CD4-positive, CD25-positive, alpha-beta regulatory T cell (primary cell): ENCODE results near the gene IL5RA. TPM values are rescaled to one million over a fixed set of nuclear protein-coding genes. Genes with fewer than 3 reads are reported as not detected.
A peak's percentile ranks its signal among the peaks of the same experiment; 100 is the strongest.

Source experiments
- ATAC-seq, 2 donors: fragments of 150-1000 bp; cut with Tn5 transposase; one replicate each; pipeline ENCODE4 v1.10.0; 2021; ENCODE audit warnings: low read depth in 2 of 2, moderate number of reproducible peaks in 2 of 2, moderate library complexity in 1 of 2
- DNase-seq, 3 donors: peaks; one replicate each; pipeline versions ENCODE4 v3.0.0 to v3.0.0-alpha.2; 2012 to 2022; ENCODE audit warnings: mixed read lengths in 1 of 3
- H3K27ac ChIP-seq: one replicate; pipeline ENCODE4 v1.7.0; 2013; ENCODE audit warnings: mild to moderate bottlenecking, low read length; ENCODE audit not compliant: insufficient read depth, poor library complexity, severe bottlenecking
- H3K27me3 ChIP-seq: one replicate; pipeline ENCODE4 v1.7.0; 2013; ENCODE audit warnings: low read length; ENCODE audit not compliant: control insufficient read depth, insufficient read depth
- H3K36me3 ChIP-seq: one replicate; pipeline ENCODE4 v1.7.0; 2013; ENCODE audit warnings: mild to moderate bottlenecking, low read length, moderate library complexity; ENCODE audit not compliant: control insufficient read depth, insufficient read depth
- H3K4me1 ChIP-seq: 2 replicates; pipeline ENCODE4 v1.7.0; 2013; ENCODE audit warnings: mild to moderate bottlenecking, low read length; ENCODE audit not compliant: insufficient read depth, control insufficient read depth, poor library complexity, severe bottlenecking
- H3K4me3 ChIP-seq: one replicate; pipeline ENCODE4 v1.7.0; 2013; ENCODE audit warnings: low read depth, mild to moderate bottlenecking, low read length, moderate library complexity
- H3K9me3 ChIP-seq, 2 experiments: 1 replicate in 1 of 2; 2 replicates in 1 of 2; pipeline ENCODE4 v1.7.0; 2013; ENCODE audit warnings: low read length in 2 of 2, mild to moderate bottlenecking in 1 of 2, moderate library complexity in 1 of 2; ENCODE audit not compliant: control insufficient read depth in 2 of 2
- H3K27ac Mint-ChIP-seq, 3 donors: one replicate each; pipeline ENCODE4 v1.8.0; 2020 to 2022; ENCODE audit warnings: mild to moderate bottlenecking in 3 of 3, mixed read lengths in 3 of 3, moderate library complexity in 2 of 3
- H3K27me3 Mint-ChIP-seq: one replicate; pipeline ENCODE4 v1.8.0; 2022; ENCODE audit warnings: mild to moderate bottlenecking, mixed read lengths
- H3K36me3 Mint-ChIP-seq: one replicate; pipeline ENCODE4 v1.8.0; 2020; ENCODE audit warnings: mixed read lengths
- H3K4me1 Mint-ChIP-seq, 4 donors: one replicate each; pipeline ENCODE4 v1.8.0; 2020 to 2022; ENCODE audit warnings: mixed read lengths in 4 of 4, mild to moderate bottlenecking in 1 of 4
- H3K4me3 Mint-ChIP-seq, 4 donors: one replicate each; pipeline ENCODE4 v1.8.0; 2020 to 2022; ENCODE audit warnings: mild to moderate bottlenecking in 4 of 4, mixed read lengths in 4 of 4, moderate library complexity in 3 of 4
- H3K9me3 Mint-ChIP-seq, 7 donors: one replicate each; pipeline ENCODE4 v1.8.0; 2020 to 2022; ENCODE audit warnings: mixed read lengths in 7 of 7, mild to moderate bottlenecking in 3 of 7, moderate library complexity in 2 of 7
- polyA plus RNA-seq, 4 donors: library from polyadenylated mRNA; unstranded; fragments of 300-500 nt; fragmentation: Illumina TruSeq; gene quantifications; one replicate each; pipeline ENCODE4 v1.2.3, GENCODE V29; 2021
- total RNA-seq: library from RNA; stranded (reverse); gene quantifications from one replicate; pipeline ENCODE4 v1.2.3, GENCODE V29; 2022

The IL5RA gene
- total and polyA plus RNA-seq, 5 donors from 2014 or later: 3.7 TPM; not detected in 4

GRCh38 chr3:3074551-3075257, 35.5 kb downstream of the IL5RA start:
- no peak overlapping the region for H3K4me3 Mint-ChIP-seq
- H3K9me3 Mint-ChIP-seq: no peaks in the 10 kb centered on the region
- H3K4me3 ChIP-seq: no peak overlapping the region
- no peaks in the 10 kb centered on the region for H3K9me3 ChIP-seq
- H3K27ac Mint-ChIP-seq: no peak overlapping the region
- no peaks in the 10 kb centered on the region for H3K4me1 Mint-ChIP-seq
- H3K36me3 ChIP-seq: no peaks in the 10 kb centered on the region
- H3K27me3 ChIP-seq: no peaks in the 10 kb centered on the region
- no peaks in the 10 kb centered on the region for H3K4me1 ChIP-seq
- H3K27ac ChIP-seq: no peak overlapping the region
- H3K27me3 Mint-ChIP-seq: peaks cover 5% of the 10 kb centered on the region
- no peak for DNase-seq
- no peak for ATAC-seq
- no peaks in the 10 kb centered on the region for H3K36me3 Mint-ChIP-seq

- H3K9me3 ChIP-seq: no peaks in the 10 kb centered on the region
- H3K36me3 ChIP-seq: no peaks in the 10 kb centered on the region
- no peak overlapping the region for H3K27ac Mint-ChIP-seq
- H3K4me1 ChIP-seq: no peaks in the 10 kb centered on the region
- no peaks in the 10 kb centered on the region for H3K36me3 Mint-ChIP-seq
- no peak overlapping the region for H3K4me3 ChIP-seq
- no peak for DNase-seq
- H3K4me3 Mint-ChIP-seq: no peak overlapping the region
- no peaks in the 10 kb centered on the region for H3K27me3 ChIP-seq
- H3K27me3 Mint-ChIP-seq: peaks cover 5% of the 10 kb centered on the region
- no peaks in the 10 kb centered on the region for H3K4me1 Mint-ChIP-seq
- no peak for ATAC-seq
- H3K9me3 Mint-ChIP-seq: no peaks in the 10 kb centered on the region
- no peak overlapping the region for H3K27ac ChIP-seq
Measured at GRCh38 chr3:3071136-3071535, 39.0 kb downstream of the IL5RA start.

DNA sequence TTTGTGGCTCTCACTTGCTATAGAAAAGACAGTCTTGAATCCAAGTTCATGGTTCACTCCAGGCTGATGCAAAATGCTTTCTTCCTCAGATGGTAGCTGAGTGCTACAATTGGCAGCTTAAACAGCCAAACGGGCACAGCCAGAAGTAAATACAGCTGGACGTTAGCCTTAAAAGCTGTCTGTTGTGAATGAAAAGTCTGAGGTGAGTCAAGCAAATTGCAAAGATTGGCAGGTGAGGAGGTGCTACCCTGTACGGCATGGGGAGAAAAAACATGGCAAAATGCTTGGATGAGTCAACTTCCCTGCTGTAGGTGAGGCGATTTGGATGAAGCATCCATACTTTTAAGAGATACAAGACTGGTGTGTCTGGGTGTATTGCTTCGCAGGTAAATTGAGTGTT, 40.5 kb downstream of the IL5RA start:
- no peaks in the 10 kb centered on the region for H3K4me1 ChIP-seq
- no peaks in the 10 kb centered on the region for H3K36me3 ChIP-seq
- no peaks in the 10 kb centered on the region for H3K9me3 Mint-ChIP-seq
- ATAC-seq: no peak
- no peak overlapping the region for H3K27ac ChIP-seq
- H3K4me1 Mint-ChIP-seq: no peaks in the 10 kb centered on the region
- no peaks in the 10 kb centered on the region for H3K27me3 ChIP-seq
- H3K9me3 ChIP-seq: no peaks in the 10 kb centered on the region
- no peak overlapping the region for H3K4me3 ChIP-seq
- H3K27ac Mint-ChIP-seq: no peak overlapping the region
- no peaks in the 10 kb centered on the region for H3K36me3 Mint-ChIP-seq
- no peaks in the 10 kb centered on the region for H3K27me3 Mint-ChIP-seq
- DNase-seq: no peak
- H3K4me3 Mint-ChIP-seq: no peak overlapping the region

- Mint-ChIP-seq H3K4me3 (no peak overlapping the region), H3K4me1 (no peaks in the 10 kb centered on the region), H3K36me3 (no peaks in the 10 kb centered on the region), H3K27me3 (no peaks in the 10 kb centered on the region), H3K9me3 (no peaks in the 10 kb centered on the region), H3K27ac (no peak overlapping the region)
- no peaks in the 10 kb centered on the region for H3K27me3 ChIP-seq
- H3K4me1 ChIP-seq: no peaks in the 10 kb centered on the region
- H3K36me3 ChIP-seq: no peaks in the 10 kb centered on the region
- DNase-seq: no peak
- no peaks in the 10 kb centered on the region for H3K9me3 ChIP-seq
- H3K27ac ChIP-seq: no peak overlapping the region
- ATAC-seq: no peak
- no peak overlapping the region for H3K4me3 ChIP-seq
Measured at GRCh38 chr3:3068358-3068881, 41.8 kb downstream of the IL5RA start.

DNA sequence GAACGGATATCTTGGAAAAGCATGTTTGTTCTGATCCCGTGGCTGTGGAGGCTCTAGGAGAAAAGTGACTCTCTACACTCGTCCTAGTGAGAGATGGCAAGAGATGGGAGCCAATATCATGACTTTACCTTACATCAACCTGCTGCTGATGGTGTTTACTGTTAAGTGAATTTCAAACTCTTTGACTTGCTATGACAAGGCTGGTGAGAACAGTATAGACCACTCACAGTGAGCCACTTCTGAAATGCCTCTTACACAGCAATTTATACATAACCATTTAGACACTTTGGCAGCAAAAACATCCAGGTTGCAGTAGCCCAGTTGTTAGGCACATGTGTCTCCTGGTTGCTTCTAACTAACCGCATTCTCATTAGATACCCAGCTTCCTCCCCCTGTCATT, 43.3 kb downstream of the IL5RA start:
- Mint-ChIP-seq H3K4me1 (no peaks in the 10 kb centered on the region), H3K27ac (no peak overlapping the region), H3K4me3 (no peak overlapping the region), H3K9me3 (no peaks in the 10 kb centered on the region), H3K36me3 (no peaks in the 10 kb centered on the region), H3K27me3 (no peaks in the 10 kb centered on the region)
- DNase-seq: no peak
- Histone ChIP-seq H3K4me3 (no peak overlapping the region), H3K27me3 (no peaks in the 10 kb centered on the region), H3K4me1 (no peaks in the 10 kb centered on the region), H3K9me3 (no peaks in the 10 kb centered on the region), H3K27ac (no peak overlapping the region), H3K36me3 (no peaks in the 10 kb centered on the region)
- ATAC-seq: no peak

DNA sequence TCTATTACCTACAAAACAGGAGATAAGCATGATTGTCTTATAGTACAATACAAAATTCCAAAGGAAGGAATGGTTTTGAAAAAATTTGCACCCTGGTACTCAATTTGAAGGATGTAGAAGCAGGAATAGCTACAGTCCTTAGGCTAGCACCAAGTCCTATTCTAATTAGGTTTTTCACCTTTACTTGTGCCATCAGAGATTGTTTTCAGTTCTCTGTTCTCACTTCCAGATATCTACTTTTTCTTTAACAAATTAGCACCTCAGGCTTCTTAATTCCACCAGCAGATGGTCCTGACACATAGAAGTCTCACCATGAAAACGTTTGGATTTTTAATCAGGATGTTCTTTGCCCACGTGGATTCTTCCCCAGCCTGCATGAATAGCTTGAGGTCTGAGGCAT, 43.8 kb downstream of the IL5RA start:
- no peaks in the 10 kb centered on the region for H3K4me1 ChIP-seq
- ATAC-seq (no peak), DNase-seq (no peak)
- H3K4me3 ChIP-seq: no peak overlapping the region
- H3K27ac Mint-ChIP-seq: no peak overlapping the region
- no peaks in the 10 kb centered on the region for H3K9me3 ChIP-seq
- H3K36me3 ChIP-seq: no peaks in the 10 kb centered on the region
- H3K27me3 Mint-ChIP-seq: no peaks in the 10 kb centered on the region
- no peak overlapping the region for H3K27ac ChIP-seq
- H3K9me3 Mint-ChIP-seq: no peaks in the 10 kb centered on the region
- H3K4me3 Mint-ChIP-seq: no peak overlapping the region
- no peaks in the 10 kb centered on the region for H3K27me3 ChIP-seq
- H3K36me3 Mint-ChIP-seq: no peaks in the 10 kb centered on the region
- H3K4me1 Mint-ChIP-seq: no peaks in the 10 kb centered on the region

DNA sequence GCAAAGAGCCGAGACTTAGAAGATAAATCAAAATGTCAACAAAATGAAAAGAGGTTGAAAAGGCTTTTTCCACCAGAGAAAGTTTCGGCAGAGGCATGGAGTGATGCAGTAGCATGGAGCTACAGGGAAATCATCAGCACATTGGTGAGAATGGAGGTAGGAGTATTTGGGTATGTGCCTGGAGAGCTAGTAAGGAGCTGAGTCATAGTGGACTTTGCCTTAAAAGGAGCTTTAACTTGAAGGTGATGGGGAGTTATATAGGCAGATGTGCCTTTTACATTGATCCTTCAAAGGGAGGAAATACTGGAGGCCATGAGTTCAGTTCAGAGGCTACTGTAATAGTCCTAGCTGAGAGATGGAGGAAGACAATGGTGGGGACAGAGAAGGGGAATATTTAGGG, 44.3 kb downstream of the IL5RA start:
- no peaks in the 10 kb centered on the region for H3K9me3 Mint-ChIP-seq
- H3K9me3 ChIP-seq: no peaks in the 10 kb centered on the region
- H3K4me1 Mint-ChIP-seq: no peaks in the 10 kb centered on the region
- DNase-seq: no peak
- no peak overlapping the region for H3K4me3 Mint-ChIP-seq
- peak overlapping the region in 1 of 3 donors; percentile 9 for H3K27ac Mint-ChIP-seq
- no peak overlapping the region for H3K27ac ChIP-seq
- ATAC-seq: no peak
- H3K36me3 Mint-ChIP-seq: no peaks in the 10 kb centered on the region
- no peak overlapping the region for H3K4me3 ChIP-seq
- H3K4me1 ChIP-seq: no peaks in the 10 kb centered on the region
- H3K36me3 ChIP-seq: no peaks in the 10 kb centered on the region
- no peaks in the 10 kb centered on the region for H3K27me3 Mint-ChIP-seq
- no peaks in the 10 kb centered on the region for H3K27me3 ChIP-seq

DNA sequence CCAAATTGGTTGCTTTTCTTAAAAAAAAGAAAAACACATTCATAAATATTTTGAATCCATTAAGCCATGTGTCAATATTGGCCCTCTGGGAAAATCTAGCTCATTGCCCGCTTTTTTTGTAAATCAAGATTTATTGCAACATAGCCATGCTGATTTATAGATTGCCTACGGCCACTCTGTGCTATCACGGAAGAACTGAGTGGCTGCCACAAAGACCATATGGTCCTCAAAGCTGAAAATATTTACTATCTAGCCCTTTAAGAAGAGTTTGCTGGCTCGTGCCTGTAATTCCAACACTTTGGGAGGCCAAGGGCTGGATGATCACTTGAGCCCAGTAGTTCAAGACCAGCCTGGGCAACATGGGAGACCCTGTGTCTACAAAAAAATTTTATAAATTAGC, 45.9 kb downstream of the IL5RA start:
- Histone ChIP-seq H3K27ac (no peak overlapping the region), H3K4me1 (no peaks in the 10 kb centered on the region), H3K9me3 (no peaks in the 10 kb centered on the region), H3K4me3 (no peak overlapping the region), H3K27me3 (peaks cover 3% of the 10 kb centered on the region), H3K36me3 (no peaks in the 10 kb centered on the region)
- no peak overlapping the region for H3K27ac Mint-ChIP-seq
- no peaks in the 10 kb centered on the region for H3K9me3 Mint-ChIP-seq
- H3K4me1 Mint-ChIP-seq: no peaks in the 10 kb centered on the region
- H3K36me3 Mint-ChIP-seq: no peaks in the 10 kb centered on the region
- DNase-seq (no peak), ATAC-seq (no peak)
- H3K4me3 Mint-ChIP-seq: no peak overlapping the region
- H3K27me3 Mint-ChIP-seq: no peaks in the 10 kb centered on the region
